ENCODE results near the gene HHAT. TPM values are rescaled to one million over a fixed set of nuclear protein-coding genes. Genes with fewer than 3 reads are reported as not detected.

The HHAT gene
- total and polyA plus RNA-seq, 9 of the 15 experiments (the other 6 are each of a cell fraction or from before 2014, with no cell fraction given): 0.07 to 0.16 (median 0.13) TPM; not detected in 1

GRCh38 chr1:210598135-210598652 is 269.5 kb downstream of the HHAT start (continued):
- TF ChIP-seq REST (IDR thresholded peaks at IDR 0.05; ENCODE audit: borderline replicate concordance) (peak; percentile 34; the same call in 1 of the 2 replicates), REST (CRISPR knock-in tag; IDR thresholded peaks at IDR 0.05; ENCODE audit: low read depth) (no peak), ZNF668 (CRISPR knock-in tag; IDR thresholded peaks at IDR 0.05) (no peak), L3MBTL2 (IDR thresholded peaks at IDR 0.05) (peak; percentile 57; the same call in 1 of the 2 replicates), FOS (IDR thresholded peaks at IDR 0.05; ENCODE audit: extremely low read depth, insufficient read length) (peak; percentile 35), RCOR1 (IDR thresholded peaks at IDR 0.05; ENCODE audit: borderline replicate concordance in 1 of 2, low read depth in 2 of 2, low read length in 2 of 2) (peak in 1 of 2 experiments; percentile 20; a peak in 1 of 4 replicates), FOSL1 (tag; conservative IDR thresholded peaks at IDR 0.05) (peak; percentile 95), IRF1 (CRISPR knock-in tag; IDR thresholded peaks at IDR 0.05; ENCODE audit: borderline replicate concordance) (no peak), ARID1B (IDR thresholded peaks at IDR 0.05) (peak; percentile 32; the same call in 1 of the 2 replicates)
- TF ChIP-seq, protein P1, sequence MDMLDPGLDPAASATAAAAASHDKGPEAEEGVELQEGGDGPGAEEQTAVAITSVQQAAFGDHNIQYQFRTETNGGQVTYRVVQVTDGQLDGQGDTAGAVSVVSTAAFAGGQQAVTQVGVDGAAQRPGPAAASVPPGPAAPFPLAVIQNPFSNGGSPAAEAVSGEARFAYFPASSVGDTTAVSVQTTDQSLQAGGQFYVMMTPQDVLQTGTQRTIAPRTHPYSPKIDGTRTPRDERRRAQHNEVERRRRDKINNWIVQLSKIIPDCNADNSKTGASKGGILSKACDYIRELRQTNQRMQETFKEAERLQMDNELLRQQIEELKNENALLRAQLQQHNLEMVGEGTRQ (CRISPR knock-in tag; IDR thresholded peaks at IDR 0.05): peak; percentile 91
- TF ChIP-seq, protein P2, sequence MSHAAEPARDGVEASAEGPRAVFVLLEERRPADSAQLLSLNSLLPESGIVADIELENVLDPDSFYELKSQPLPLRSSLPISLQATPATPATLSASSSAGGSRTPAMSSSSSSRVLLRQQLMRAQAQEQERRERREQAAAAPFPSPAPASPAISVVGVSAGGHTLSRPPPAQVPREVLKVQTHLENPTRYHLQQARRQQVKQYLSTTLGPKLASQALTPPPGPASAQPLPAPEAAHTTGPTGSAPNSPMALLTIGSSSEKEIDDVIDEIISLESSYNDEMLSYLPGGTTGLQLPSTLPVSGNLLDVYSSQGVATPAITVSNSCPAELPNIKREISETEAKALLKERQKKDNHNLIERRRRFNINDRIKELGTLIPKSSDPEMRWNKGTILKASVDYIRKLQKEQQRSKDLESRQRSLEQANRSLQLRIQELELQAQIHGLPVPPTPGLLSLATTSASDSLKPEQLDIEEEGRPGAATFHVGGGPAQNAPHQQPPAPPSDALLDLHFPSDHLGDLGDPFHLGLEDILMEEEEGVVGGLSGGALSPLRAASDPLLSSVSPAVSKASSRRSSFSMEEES (CRISPR knock-in tag; IDR thresholded peaks at IDR 0.05): peak; percentile 78
